GM12878 (cell line): ENCODE measurements around the gene MEF2C. TPM values are rescaled to one million over a fixed set of nuclear protein-coding genes. Genes with fewer than 3 reads are reported as not detected.

Experiments used
- ATAC-seq: fragments of 200-7000 bp; cut with Tn5 transposase; 3 replicates; pipeline ENCODE4 v1.9.1; 2020; ENCODE audit warnings: mild to moderate bottlenecking, moderate library complexity
- BruUV-seq: library from RNA; stranded (reverse); fragments of 400-500 nt; replicated peaks from 2 replicates; lab custom pipeline; 2021; lab: Mats Ljungman, UMichigan
- CTCF ChIA-PET: fragments of 300-600 bp; sonication (Branson Sonifier 250); formaldehyde crosslinking; extraction: SDS; loops from one replicate; lab custom pipeline; 2021; ENCODE audit warnings: inconsistent platforms; lab: Yijun Ruan, JAX
- POLR2A ChIA-PET: fragments of 350-600 bp; formaldehyde crosslinking; extraction: SDS; loops from one replicate; lab custom pipeline; 2021; ENCODE audit warnings: inconsistent platforms; lab: Charles Lee
- RAD21 ChIA-PET: fragments of 300-600 bp; sonication (Branson Sonifier 250); formaldehyde crosslinking; loops from one replicate; lab custom pipeline; 2023; ENCODE audit warnings: antibody characterized with exemption; ENCODE audit not compliant: unreplicated experiment; lab: Charles Lee
- SMC1A ChIA-PET: fragments of 300-600 bp; sonication (Branson Sonifier 250); formaldehyde crosslinking; loops from one replicate; lab custom pipeline; 2023; ENCODE audit not compliant: unreplicated experiment, uncharacterized antibody; lab: Charles Lee
- DNase-seq: peaks from one replicate; pipeline ENCODE4 v3.0.0-alpha.2; 2011; ENCODE audit warnings: low read depth, low spot score
- FAIRE-seq: peaks from 3 replicates; lab custom pipeline; 2011; peaks lifted over from hg19 to GRCh38; lab: Jason Lieb, UNC
- H2AFZ ChIP-seq: 2 replicates; pipeline ENCODE4 v1.6.0; 2011; ENCODE audit warnings: low read depth, low read length, control low read depth; ENCODE audit not compliant: control insufficient read depth
- H3K27ac ChIP-seq: 2 replicates; pipeline ENCODE4 v1.5.1; 2011; ENCODE audit warnings: control low read depth; ENCODE audit not compliant: control insufficient read depth, insufficient read depth
- H3K27me3 ChIP-seq, 2 experiments: replicated peaks in 1 of 2; 2 replicates each; pipeline versions ENCODE4 v1.6.0 to v1.6.1; 2011; ENCODE audit warnings: low read length in 1 of 2; ENCODE audit not compliant: control insufficient read depth in 2 of 2, insufficient read depth in 2 of 2
- H3K36me3 ChIP-seq, 2 experiments: 2 replicates each; pipeline ENCODE4 v1.5.1; 2011; ENCODE audit warnings: low read length in 1 of 2; ENCODE audit not compliant: control insufficient read depth in 2 of 2, insufficient read depth in 2 of 2
- H3K4me1 ChIP-seq: 2 replicates; pipeline ENCODE4 v1.6.1; 2011; ENCODE audit warnings: mild to moderate bottlenecking, low read length, moderate library complexity, mixed read lengths; ENCODE audit not compliant: control insufficient read depth, insufficient read depth
- H3K4me2 ChIP-seq: 2 replicates; pipeline ENCODE4 v1.6.0; 2011; ENCODE audit warnings: control low read depth; ENCODE audit not compliant: control insufficient read depth, insufficient read depth
- H3K4me3 ChIP-seq: fragments of 200-600 bp; sonication (generic); 2 replicates; pipeline ENCODE4 v1.5.1; 2016
- H3K79me2 ChIP-seq: 2 replicates; pipeline ENCODE4 v1.6.0; 2011; ENCODE audit warnings: low read length; ENCODE audit not compliant: control insufficient read depth, insufficient read depth
- H3K9ac ChIP-seq: 2 replicates; pipeline ENCODE4 v1.8.0; 2011; ENCODE audit warnings: low read length, control low read depth, mixed read lengths; ENCODE audit not compliant: control insufficient read depth, insufficient read depth
- H3K9me3 ChIP-seq: replicated peaks from 3 replicates; pipeline ENCODE4 v1.5.1; 2011; ENCODE audit warnings: mild to moderate bottlenecking, low read length; ENCODE audit not compliant: control insufficient read depth, insufficient read depth
- H4K20me1 ChIP-seq: 2 replicates; pipeline ENCODE4 v1.6.0; 2011; ENCODE audit not compliant: control insufficient read depth, insufficient read depth
- HDGF ChIP-seq: fragments of 450-650 bp; IDR thresholded peaks from 2 replicates; pipeline ENCODE4 v1.6.1; 2016; ENCODE audit warnings: antibody characterized with exemption
- IKZF1 ChIP-seq: fragments of 450-650 bp; conservative IDR thresholded peaks from 2 replicates; pipeline ENCODE4 v1.6.1; 2017; ENCODE audit warnings: antibody characterized with exemption, mild to moderate bottlenecking
- POLR2AphosphoS5 ChIP-seq: IDR thresholded peaks from 2 replicates; pipeline ENCODE4 v1.6.1; 2011; ENCODE audit warnings: mild to moderate bottlenecking, low read length, inconsistent platforms
- POU2F2 ChIP-seq: IDR thresholded peaks from 3 replicates; pipeline ENCODE4 v1.6.1; 2011; ENCODE audit warnings: low read depth, mild to moderate bottlenecking, low read length, borderline replicate concordance
- SMAD1 ChIP-seq: fragments of 450-650 bp; IDR thresholded peaks from 2 replicates; pipeline ENCODE4 v1.6.1; 2018; ENCODE audit warnings: mild to moderate bottlenecking, low read depth; ENCODE audit not compliant: partially characterized antibody
- WGBS: methylation state at CpG from one replicate; pipeline ENCODE4 v1.1.6; 2016; ENCODE audit warnings: low lambda C conversion rate; ENCODE audit not compliant: insufficient replicate concordance, insufficient coverage; ENCODE audit errors: missing lambda C conversion rate; 5-methylcytosine and 5-hydroxymethylcytosine counted together
- in situ Hi-C: fragments of 300-500 bp; cut with MboI; formaldehyde crosslinking; loops from 9 replicates; pipeline ENCODE4 v1.14.3; 2018; ENCODE audit warnings: mixed read lengths
- intact Hi-C: fragments of 100-400 bp; cut with micrococcal nuclease; formaldehyde crosslinking; loops from one replicate; pipeline ENCODE4 v1.14.2; 2022; ENCODE audit not compliant: unreplicated experiment
- polyA plus RNA-seq, 11 experiments: library from polyadenylated mRNA; depleted of rRNA in 4 of 11; unstranded in 6 of 11; stranded (reverse) in 5 of 11; fragments of >200 nt; fragmentation: Nextera tagmentation in 4 of 11; fragmentation: Illumina TruSeq in 1 of 11; extraction: Ambion mirVana in 4 of 11; extraction: Trizol in 1 of 11; gene quantifications; 1 replicate in 1 of 11; 2 replicates in 10 of 11; pipeline versions ENCODE4 v1.2.1 to v1.2.3, GENCODE V29; 2011 to 2016; ENCODE audit warnings: inconsistent platforms in 2 of 11, missing spikeins in 2 of 11, low read depth in 1 of 11
- total RNA-seq, 4 experiments: library from RNA; depleted of rRNA in 3 of 4; stranded (reverse); fragments of >200 nt in 3 of 4; fragmentation: Illumina TruSeq in 1 of 4; extraction: Trizol in 1 of 4; gene quantifications; 2 replicates each; pipeline versions ENCODE4 v1.2.1 to v1.2.3, GENCODE V29; 2013 to 2021
- TF ChIP-seq, protein P1 (sequence below): fragments of 450-650 bp; IDR thresholded peaks from 2 replicates; pipeline ENCODE4 v1.6.1; 2016; ENCODE audit warnings: mild to moderate bottlenecking, moderate library complexity, borderline replicate concordance
- TF ChIP-seq, protein P2 (sequence below): fragments of 450-650 bp; IDR thresholded peaks from 2 replicates; pipeline ENCODE4 v1.6.1; 2016; ENCODE audit warnings: mild to moderate bottlenecking

Gene MEF2C
- total and polyA plus RNA-seq, 10 of the 15 experiments (the other 5 are each of a cell fraction or from before 2014, with no cell fraction given) = 104 to 225 (median 180) TPM

DNA sequence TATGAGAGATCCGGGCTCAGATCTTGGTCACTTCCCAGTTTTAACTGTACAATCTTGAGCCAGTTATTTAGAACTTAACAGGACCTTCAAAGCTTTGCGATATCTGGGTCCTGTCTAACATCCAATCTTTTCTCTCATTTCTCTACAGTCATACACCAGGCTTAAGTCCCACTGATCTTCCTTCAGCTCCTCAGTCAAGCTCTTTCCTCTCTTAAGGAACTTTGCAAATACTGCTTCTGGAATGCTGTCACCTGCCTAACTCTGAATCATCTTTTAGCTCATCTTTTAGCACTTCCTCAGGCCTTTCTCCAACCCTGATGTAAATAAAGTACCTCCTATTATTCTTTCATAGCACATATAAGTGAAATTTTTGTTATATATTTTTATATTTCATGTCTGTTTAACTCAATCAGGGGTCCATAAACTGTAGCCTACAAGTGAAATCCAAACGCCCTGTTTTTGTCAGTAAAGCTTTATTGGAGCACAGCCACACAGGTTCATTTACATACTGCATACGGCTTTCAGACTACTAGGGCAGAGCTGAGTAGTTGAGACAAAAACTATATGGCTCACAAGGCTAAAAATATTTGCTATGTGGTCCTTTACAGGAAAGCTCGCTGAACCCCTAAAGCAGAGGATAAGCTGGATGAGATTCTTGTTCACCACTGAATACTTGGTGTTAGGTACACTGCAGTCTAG is 63.5 kb downstream of the MEF2C start (continued):
- TF ChIP-seq, protein P1, sequence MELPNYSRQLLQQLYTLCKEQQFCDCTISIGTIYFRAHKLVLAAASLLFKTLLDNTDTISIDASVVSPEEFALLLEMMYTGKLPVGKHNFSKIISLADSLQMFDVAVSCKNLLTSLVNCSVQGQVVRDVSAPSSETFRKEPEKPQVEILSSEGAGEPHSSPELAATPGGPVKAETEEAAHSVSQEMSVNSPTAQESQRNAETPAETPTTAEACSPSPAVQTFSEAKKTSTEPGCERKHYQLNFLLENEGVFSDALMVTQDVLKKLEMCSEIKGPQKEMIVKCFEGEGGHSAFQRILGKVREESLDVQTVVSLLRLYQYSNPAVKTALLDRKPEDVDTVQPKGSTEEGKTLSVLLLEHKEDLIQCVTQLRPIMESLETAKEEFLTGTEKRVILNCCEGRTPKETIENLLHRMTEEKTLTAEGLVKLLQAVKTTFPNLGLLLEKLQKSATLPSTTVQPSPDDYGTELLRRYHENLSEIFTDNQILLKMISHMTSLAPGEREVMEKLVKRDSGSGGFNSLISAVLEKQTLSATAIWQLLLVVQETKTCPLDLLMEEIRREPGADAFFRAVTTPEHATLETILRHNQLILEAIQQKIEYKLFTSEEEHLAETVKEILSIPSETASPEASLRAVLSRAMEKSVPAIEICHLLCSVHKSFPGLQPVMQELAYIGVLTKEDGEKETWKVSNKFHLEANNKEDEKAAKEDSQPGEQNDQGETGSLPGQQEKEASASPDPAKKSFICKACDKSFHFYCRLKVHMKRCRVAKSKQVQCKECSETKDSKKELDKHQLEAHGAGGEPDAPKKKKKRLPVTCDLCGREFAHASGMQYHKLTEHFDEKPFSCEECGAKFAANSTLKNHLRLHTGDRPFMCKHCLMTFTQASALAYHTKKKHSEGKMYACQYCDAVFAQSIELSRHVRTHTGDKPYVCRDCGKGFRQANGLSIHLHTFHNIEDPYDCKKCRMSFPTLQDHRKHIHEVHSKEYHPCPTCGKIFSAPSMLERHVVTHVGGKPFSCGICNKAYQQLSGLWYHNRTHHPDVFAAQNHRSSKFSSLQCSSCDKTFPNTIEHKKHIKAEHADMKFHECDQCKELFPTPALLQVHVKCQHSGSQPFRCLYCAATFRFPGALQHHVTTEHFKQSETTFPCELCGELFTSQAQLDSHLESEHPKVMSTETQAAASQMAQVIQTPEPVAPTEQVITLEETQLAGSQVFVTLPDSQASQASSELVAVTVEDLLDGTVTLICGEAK = peak; percentile 93; the same call in 1 of the 2 replicates
- TF ChIP-seq POLR2AphosphoS5 (0 out of 2 replicates have a peak, but pooled peaks have one; percentile 33), POU2F2 (peak; percentile 52; the same call in 1 of the 3 replicates), HDGF (no peak), IKZF1 (peak; percentile 28; the same call in 1 of the 2 replicates)
- TF ChIP-seq, all 136 proteins: peak for 6

DNA sequence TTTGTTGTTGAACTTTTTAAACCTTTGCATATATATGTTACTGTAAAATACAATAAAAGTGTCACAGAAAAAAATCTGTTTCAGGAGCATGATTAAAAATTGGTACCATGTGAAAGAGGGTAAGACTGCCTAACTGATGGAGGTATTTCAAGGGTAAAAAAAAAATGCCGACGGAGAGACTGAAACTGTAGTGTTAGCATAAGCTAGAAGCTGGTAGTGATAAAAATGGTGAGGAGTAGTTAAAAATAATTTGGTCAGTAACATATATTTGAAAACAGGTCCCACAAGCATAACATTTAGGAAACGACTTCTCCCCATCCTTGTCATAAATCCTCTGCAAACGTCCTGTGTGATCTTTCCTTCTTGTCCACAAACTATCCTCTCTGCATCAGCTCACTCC is 64.7 kb downstream of the MEF2C start:
- Histone ChIP-seq H3K36me3 (peaks cover 1 to 15% of the 10 kb centered on the region in 2 experiments), H3K27ac (peak overlapping the region; percentile 86), H3K4me1 (peaks cover 30% of the 10 kb centered on the region), H3K9me3 (peaks cover under 1% of the 10 kb centered on the region; the same call in 1 of the 3 replicates), H2AFZ (no peak overlapping the region; the same call in 1 of the 2 replicates), H3K4me2 (peak overlapping the region; percentile 92), H3K79me2 (peaks cover 99% of the 10 kb centered on the region), H4K20me1 (no peaks in the 10 kb centered on the region), H3K4me3 (peak overlapping the region; percentile 67), H3K27me3 (no peaks in the 10 kb centered on the region), H3K9ac (peak overlapping the region; percentile 63)
- DNase-seq = no peak
- ChIA-PET POLR2A (interaction anchor here (0.8 to 5.8 kb wide), 9 partner anchors 11 to 86 kb away, joined by 3 to 39 read pairs (median 7); partner anchors contain the start of gene MEF2C), CTCF (interaction anchor here (1.0 to 7.0 kb wide), 7 partner anchors 11 to 912 kb away, joined by 3 to 104 read pairs (median 5); no protein-coding TSS in a partner anchor), RAD21 (interaction anchor here (0.8 to 16.1 kb wide), 21 partner anchors 6 to 525 kb away, joined by 3 to 594 read pairs (median 8); partner anchors contain the start of gene MEF2C), SMC1A (interaction anchor here (0.6 to 24.1 kb wide), 23 partner anchors 8 to 484 kb away, joined by 3 to 591 read pairs (median 9); partner anchors contain the start of gene MEF2C)
- 1% methylated on average over 4 of the region's 4 CpGs for WGBS
- in situ Hi-C loops = no loop called here
- no peak for FAIRE-seq
- TF ChIP-seq, protein P2, sequence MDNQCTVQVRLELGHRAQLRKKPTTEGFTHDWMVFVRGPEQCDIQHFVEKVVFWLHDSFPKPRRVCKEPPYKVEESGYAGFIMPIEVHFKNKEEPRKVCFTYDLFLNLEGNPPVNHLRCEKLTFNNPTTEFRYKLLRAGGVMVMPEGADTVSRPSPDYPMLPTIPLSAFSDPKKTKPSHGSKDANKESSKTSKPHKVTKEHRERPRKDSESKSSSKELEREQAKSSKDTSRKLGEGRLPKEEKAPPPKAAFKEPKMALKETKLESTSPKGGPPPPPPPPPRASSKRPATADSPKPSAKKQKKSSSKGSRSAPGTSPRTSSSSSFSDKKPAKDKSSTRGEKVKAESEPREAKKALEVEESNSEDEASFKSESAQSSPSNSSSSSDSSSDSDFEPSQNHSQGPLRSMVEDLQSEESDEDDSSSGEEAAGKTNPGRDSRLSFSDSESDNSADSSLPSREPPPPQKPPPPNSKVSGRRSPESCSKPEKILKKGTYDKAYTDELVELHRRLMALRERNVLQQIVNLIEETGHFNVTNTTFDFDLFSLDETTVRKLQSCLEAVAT = peak; percentile 31; the same call in 1 of the 2 replicates
- TF ChIP-seq SMAD1 = no peak
- intact Hi-C loops = no loop called here
- no TSS peak for BruUV-seq
- ATAC-seq = peak; percentile 15
